ENCODE results near the gene WWOX.

Gene WWOX

DNA sequence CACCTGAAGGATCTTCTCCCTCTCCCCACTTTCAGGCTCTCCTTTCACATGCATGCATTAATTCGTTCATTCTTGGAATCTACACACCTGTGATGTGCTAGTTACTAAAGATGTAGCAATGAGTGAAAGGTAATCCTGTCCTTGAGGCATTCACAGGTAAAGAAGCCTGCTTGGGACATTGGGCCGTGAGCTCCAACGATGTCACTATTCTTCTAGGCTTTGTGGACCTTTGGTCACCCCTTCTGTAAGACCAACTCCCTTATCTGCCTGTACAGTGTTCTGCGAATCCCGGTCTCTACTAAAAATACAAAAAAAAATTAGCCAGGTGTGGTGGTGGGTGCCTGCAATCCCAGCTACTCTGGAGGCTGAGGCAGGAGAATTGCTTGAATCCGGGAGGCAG lies 892.5 kb downstream of the WWOX start:
- Histone ChIP-seq H3K27me3 (replicated peaks; ENCODE audit: control insufficient read depth, insufficient read depth, low read length) (no peaks in the 10 kb centered on the region), H3K4me3 (replicated peaks; ENCODE audit: low read depth, low read length) (no peak overlapping the region), H3K36me3 (ENCODE audit: control insufficient read depth, insufficient read depth, low read length) (no peaks in the 10 kb centered on the region)
- TF ChIP-seq, protein P1, sequence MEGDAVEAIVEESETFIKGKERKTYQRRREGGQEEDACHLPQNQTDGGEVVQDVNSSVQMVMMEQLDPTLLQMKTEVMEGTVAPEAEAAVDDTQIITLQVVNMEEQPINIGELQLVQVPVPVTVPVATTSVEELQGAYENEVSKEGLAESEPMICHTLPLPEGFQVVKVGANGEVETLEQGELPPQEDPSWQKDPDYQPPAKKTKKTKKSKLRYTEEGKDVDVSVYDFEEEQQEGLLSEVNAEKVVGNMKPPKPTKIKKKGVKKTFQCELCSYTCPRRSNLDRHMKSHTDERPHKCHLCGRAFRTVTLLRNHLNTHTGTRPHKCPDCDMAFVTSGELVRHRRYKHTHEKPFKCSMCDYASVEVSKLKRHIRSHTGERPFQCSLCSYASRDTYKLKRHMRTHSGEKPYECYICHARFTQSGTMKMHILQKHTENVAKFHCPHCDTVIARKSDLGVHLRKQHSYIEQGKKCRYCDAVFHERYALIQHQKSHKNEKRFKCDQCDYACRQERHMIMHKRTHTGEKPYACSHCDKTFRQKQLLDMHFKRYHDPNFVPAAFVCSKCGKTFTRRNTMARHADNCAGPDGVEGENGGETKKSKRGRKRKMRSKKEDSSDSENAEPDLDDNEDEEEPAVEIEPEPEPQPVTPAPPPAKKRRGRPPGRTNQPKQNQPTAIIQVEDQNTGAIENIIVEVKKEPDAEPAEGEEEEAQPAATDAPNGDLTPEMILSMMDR (IDR thresholded peaks at IDR 0.05; ENCODE audit: insufficient read depth, low read length, poor library complexity, severe bottlenecking), result no peak
- no peak for DNase-seq (ENCODE audit: extremely low read depth, insufficient read length)

DNA sequence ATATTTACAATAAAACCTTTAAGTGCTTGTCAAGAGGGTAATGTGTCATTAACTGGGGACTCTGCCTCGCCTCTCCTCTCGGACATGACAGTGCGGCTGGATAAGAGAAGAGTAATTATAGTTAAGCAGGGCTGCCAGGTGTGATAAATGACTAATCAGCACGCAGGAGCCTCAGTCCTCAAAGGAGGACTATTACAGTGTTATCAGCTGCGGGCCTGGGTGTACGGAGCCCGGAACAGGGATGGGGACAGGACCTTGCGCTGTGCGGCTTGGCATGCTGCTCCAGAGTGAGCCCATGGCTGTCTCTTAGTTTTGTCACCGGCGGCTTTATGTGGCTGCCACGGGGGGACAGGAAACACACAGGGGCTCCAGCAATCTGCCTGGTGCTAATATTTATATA lies 893.9 kb downstream of the WWOX start:
- H3K36me3 ChIP-seq (ENCODE audit: control insufficient read depth, insufficient read depth, low read length), result no peaks in the 10 kb centered on the region
- H3K27me3 ChIP-seq (replicated peaks; ENCODE audit: control insufficient read depth, insufficient read depth, low read length), result no peaks in the 10 kb centered on the region
- TF ChIP-seq, protein P1 (IDR thresholded peaks at IDR 0.05; ENCODE audit: insufficient read depth, low read length, poor library complexity, severe bottlenecking), result no peak
- DNase-seq (ENCODE audit: extremely low read depth, insufficient read length), result no peak
- no peak overlapping the region for H3K4me3 ChIP-seq (replicated peaks; ENCODE audit: low read depth, low read length)

DNA sequence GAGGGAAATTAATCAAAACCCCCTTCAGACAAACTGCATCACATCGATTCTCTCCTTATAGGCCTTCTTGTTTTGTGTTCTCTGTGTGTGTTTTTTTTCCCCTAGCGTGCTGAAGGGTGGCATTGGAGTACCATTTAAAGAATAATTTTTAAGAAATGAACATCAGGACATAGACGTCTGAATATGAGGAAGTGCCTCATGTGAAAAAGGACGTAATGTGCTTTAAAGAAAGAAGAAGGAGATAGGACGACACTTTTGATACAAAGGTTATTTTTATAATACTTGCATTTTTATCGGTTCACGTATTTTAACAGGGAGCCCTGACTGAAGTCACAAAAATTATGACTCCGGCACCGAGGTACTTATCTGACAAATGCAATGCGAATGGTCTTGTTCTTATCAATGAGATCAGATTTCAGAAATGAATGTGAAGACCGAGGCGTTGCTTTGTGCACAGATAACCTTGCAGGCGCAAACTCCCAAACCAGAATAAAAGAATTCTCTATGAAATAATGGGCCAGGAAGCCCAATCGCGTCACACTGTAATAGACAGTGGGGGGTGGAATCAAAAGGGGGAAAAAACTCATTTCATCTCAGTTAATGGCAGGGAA lies 894.8 kb downstream of the WWOX start:
- Histone ChIP-seq H3K4me3 (replicated peaks; ENCODE audit: low read depth, low read length) (no peak overlapping the region), H3K36me3 (ENCODE audit: control insufficient read depth, insufficient read depth, low read length) (no peaks in the 10 kb centered on the region), H3K27me3 (replicated peaks; ENCODE audit: control insufficient read depth, insufficient read depth, low read length) (no peaks in the 10 kb centered on the region)
- TF ChIP-seq, protein P1 (IDR thresholded peaks at IDR 0.05; ENCODE audit: insufficient read depth, low read length, poor library complexity, severe bottlenecking), result no peak
- DNase-seq (ENCODE audit: extremely low read depth, insufficient read length), result no peak

DNA sequence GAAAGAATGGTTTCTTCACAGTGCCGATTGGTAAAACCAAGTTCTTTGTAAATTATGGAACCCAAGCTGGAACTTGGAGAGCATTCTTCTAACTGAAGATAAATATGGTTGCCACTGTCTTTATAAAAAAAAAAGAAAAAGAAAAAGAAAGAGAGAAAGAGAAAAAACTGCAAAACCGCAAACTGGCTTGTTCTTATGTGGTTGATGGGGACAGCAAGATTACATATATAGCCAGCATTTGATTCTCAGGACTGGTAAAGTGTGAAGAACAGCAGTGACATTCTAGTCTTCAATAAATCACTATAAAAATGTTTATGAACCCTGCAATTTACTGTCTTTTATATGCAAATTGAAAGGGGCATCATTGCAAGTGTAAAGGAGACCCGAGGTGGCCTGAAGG lies 896.0 kb downstream of the WWOX start:
- DNase-seq (ENCODE audit: extremely low read depth, insufficient read length), result no peak
- Histone ChIP-seq H3K27me3 (replicated peaks; ENCODE audit: control insufficient read depth, insufficient read depth, low read length) (no peaks in the 10 kb centered on the region), H3K4me3 (replicated peaks; ENCODE audit: low read depth, low read length) (no peak overlapping the region), H3K36me3 (ENCODE audit: control insufficient read depth, insufficient read depth, low read length) (no peaks in the 10 kb centered on the region)
- TF ChIP-seq, protein P1 (IDR thresholded peaks at IDR 0.05; ENCODE audit: insufficient read depth, low read length, poor library complexity, severe bottlenecking), result no peak

DNA sequence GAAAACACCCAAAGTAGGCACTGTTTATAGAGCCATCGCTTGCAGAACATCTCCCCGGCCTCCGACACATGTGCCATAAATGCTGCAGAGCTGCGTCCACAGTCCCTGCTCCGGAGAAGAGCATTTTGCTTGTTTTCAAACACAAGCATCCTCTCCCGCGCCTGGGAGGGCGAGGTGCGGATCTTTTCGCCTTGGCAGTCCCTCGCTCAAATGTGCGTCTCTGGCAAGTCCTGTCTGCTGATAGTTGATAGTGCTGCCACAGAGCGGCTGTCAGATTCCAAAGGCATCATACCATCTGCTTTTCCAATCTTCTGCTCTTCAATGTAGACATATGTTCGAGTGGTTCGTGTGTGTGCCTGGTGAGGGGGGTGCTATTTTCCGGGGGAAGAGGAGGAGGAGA lies 897.3 kb downstream of the WWOX start:
- Histone ChIP-seq H3K36me3 (ENCODE audit: control insufficient read depth, insufficient read depth, low read length) (no peaks in the 10 kb centered on the region), H3K4me3 (replicated peaks; ENCODE audit: low read depth, low read length) (no peak overlapping the region), H3K27me3 (replicated peaks; ENCODE audit: control insufficient read depth, insufficient read depth, low read length) (no peaks in the 10 kb centered on the region)
- TF ChIP-seq, protein P1 (IDR thresholded peaks at IDR 0.05; ENCODE audit: insufficient read depth, low read length, poor library complexity, severe bottlenecking), result no peak
- no peak for DNase-seq (ENCODE audit: extremely low read depth, insufficient read length)

DNA sequence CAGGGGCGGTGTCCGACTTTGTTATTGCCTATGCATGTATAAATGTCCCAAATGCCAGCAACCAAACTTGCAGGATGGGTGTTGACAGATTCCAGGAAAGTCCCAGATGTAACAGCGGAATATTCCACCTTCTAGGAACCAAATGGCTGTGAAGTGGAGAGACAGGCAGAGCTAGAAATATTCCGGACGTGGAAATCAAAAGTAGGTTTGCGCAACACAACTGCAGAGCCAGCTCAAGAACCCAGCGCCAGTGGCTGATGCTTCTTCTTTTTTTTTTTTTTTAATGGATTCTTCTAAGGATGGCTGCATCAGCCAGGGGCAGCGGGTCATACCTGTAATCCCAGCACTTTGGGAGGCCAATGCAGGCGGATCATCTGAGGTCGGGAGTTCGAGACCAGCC lies 899.4 kb downstream of the WWOX start:
- Histone ChIP-seq H3K36me3 (ENCODE audit: control insufficient read depth, insufficient read depth, low read length) (no peaks in the 10 kb centered on the region), H3K27me3 (replicated peaks; ENCODE audit: control insufficient read depth, insufficient read depth, low read length) (no peaks in the 10 kb centered on the region), H3K4me3 (replicated peaks; ENCODE audit: low read depth, low read length) (no peak overlapping the region)
- DNase-seq (ENCODE audit: extremely low read depth, insufficient read length), result no peak
- TF ChIP-seq, protein P1 (IDR thresholded peaks at IDR 0.05; ENCODE audit: insufficient read depth, low read length, poor library complexity, severe bottlenecking), result no peak
